Endothelial cell of umbilical vein (primary cell): ENCODE results near the gene PPP2R2C. TPM values are rescaled to one million over a fixed set of nuclear protein-coding genes. Genes with fewer than 3 reads are reported as not detected.

Experiments used
- BruUV-seq: library from RNA; stranded (reverse); fragments of 400-500 nt; replicated peaks from 2 replicates; lab custom pipeline; 2021; lab: Mats Ljungman, UMichigan
- CTCF ChIA-PET: fragments of 300-600, 350-600 bp; sonication (Branson Sonifier 250); formaldehyde crosslinking; loops from one replicate; lab custom pipeline; 2021; ENCODE audit warnings: antibody characterized with exemption, inconsistent platforms; lab: Charles Lee
- POLR2A ChIA-PET: fragments of 300-600, 350-600 bp; sonication (Branson Sonifier 250); formaldehyde crosslinking; loops from one replicate; lab custom pipeline; 2021; ENCODE audit warnings: antibody characterized with exemption, inconsistent platforms; lab: Charles Lee
- DNase-seq: peaks from one replicate; pipeline ENCODE4 v3.0.0-alpha.2; 2011; ENCODE audit warnings: low read depth, low spot score
- FAIRE-seq: peaks from 2 replicates; lab custom pipeline; 2011; peaks lifted over from hg19 to GRCh38; lab: Jason Lieb, UNC
- H2AFZ ChIP-seq: 2 replicates; pipeline ENCODE4 v1.6.0; 2012; ENCODE audit warnings: low read depth, low read length, control low read depth, inconsistent platforms
- H3K27ac ChIP-seq: 2 replicates; pipeline ENCODE4 v1.5.1; 2011; ENCODE audit warnings: low read depth, mild to moderate bottlenecking, control low read depth, low read length, moderate library complexity; ENCODE audit not compliant: insufficient read depth
- H3K27me3 ChIP-seq, 2 experiments: 2 replicates each; pipeline versions ENCODE4 v1.6.0 to v1.6.1; 2011; ENCODE audit warnings: low read length in 2 of 2, mixed read lengths in 1 of 2; ENCODE audit not compliant: control insufficient read depth in 2 of 2, insufficient read depth in 2 of 2
- H3K36me3 ChIP-seq, 2 experiments: 2 replicates in 1 of 2; 3 replicates in 1 of 2; pipeline ENCODE4 v1.5.1; 2011; ENCODE audit warnings: low read length in 2 of 2, mild to moderate bottlenecking in 1 of 2, moderate library complexity in 1 of 2; ENCODE audit not compliant: control insufficient read depth in 2 of 2, insufficient read depth in 2 of 2; ENCODE audit errors: extremely low read depth in 1 of 2
- H3K4me1 ChIP-seq: 3 replicates; pipeline ENCODE4 v1.5.1; 2011; ENCODE audit warnings: mild to moderate bottlenecking, low read length; ENCODE audit not compliant: control insufficient read depth, insufficient read depth; ENCODE audit errors: extremely low read depth
- H3K4me2 ChIP-seq: 2 replicates; pipeline ENCODE4 v1.6.1; 2011; ENCODE audit warnings: low read length, control low read depth, mixed read lengths; ENCODE audit not compliant: insufficient read depth
- H3K4me3 ChIP-seq, 3 experiments: fragments of 200-600 bp in 1 of 3; sonication (generic), shearing (Covaris generic) in 1 of 3; replicated peaks in 1 of 3; 2 replicates each; pipeline ENCODE4 v1.5.1; 2011 to 2016; ENCODE audit warnings: control low read depth in 3 of 3, low read length in 3 of 3, mild to moderate bottlenecking in 2 of 3, inconsistent platforms in 1 of 3, low read depth in 1 of 3, moderate library complexity in 1 of 3; ENCODE audit not compliant: insufficient read depth in 1 of 3
- H3K79me2 ChIP-seq: 2 replicates; pipeline ENCODE4 v1.6.0; 2012; ENCODE audit warnings: low read length, inconsistent platforms; ENCODE audit not compliant: control insufficient read depth, insufficient read depth
- H3K9ac ChIP-seq: replicated peaks from 2 replicates; pipeline ENCODE3; 2011; ENCODE audit warnings: low read length, control low read depth; ENCODE audit not compliant: insufficient read depth; ENCODE audit errors: extremely low read depth
- H3K9me1 ChIP-seq: replicated peaks from 3 replicates; pipeline ENCODE4 v1.6.0; 2011; ENCODE audit warnings: mild to moderate bottlenecking, low read length; ENCODE audit not compliant: control insufficient read depth, insufficient read depth; ENCODE audit errors: extremely low read depth
- H3K9me3 ChIP-seq: replicated peaks from 2 replicates; pipeline ENCODE4 v1.5.1; 2012; ENCODE audit warnings: low read length, inconsistent platforms; ENCODE audit not compliant: control insufficient read depth, insufficient read depth
- H4K20me1 ChIP-seq: replicated peaks from 2 replicates; pipeline ENCODE3; 2011; ENCODE audit warnings: mild to moderate bottlenecking, low read length; ENCODE audit not compliant: control insufficient read depth, insufficient read depth; ENCODE audit errors: extremely low read depth
- MYC ChIP-seq: IDR thresholded peaks from one replicate; pipeline ENCODE4 v1.6.1; 2011; ENCODE audit warnings: mild to moderate bottlenecking, low read depth, low read length
- dilution Hi-C: fragments of 300-500 bp; cut with MboI; formaldehyde crosslinking; loops from one replicate; pipeline ENCODE4 v1.15.0; 2019; ENCODE audit warnings: low sequenced_read_pairs; ENCODE audit not compliant: extremely low pct_ligation_motif_present
- intact Hi-C: fragments of 100-400 bp; cut with micrococcal nuclease; formaldehyde crosslinking; loops from one replicate; pipeline ENCODE4 v1.10.0; 2022
- polyA plus RNA-seq, 4 experiments: library from polyadenylated mRNA; depleted of rRNA in 3 of 4; stranded (reverse) in 3 of 4; unstranded in 1 of 4; fragments of >200 nt; gene quantifications; 2 replicates each; pipeline versions ENCODE4 v1.2.1 to v1.2.3, GENCODE V29; 2011 to 2012; ENCODE audit warnings: missing spikeins in 1 of 4
- total RNA-seq: library from RNA; stranded (reverse); gene quantifications from 2 replicates; pipeline ENCODE4 v1.2.3, GENCODE V29; 2021
- TF ChIP-seq, protein P1 (sequence below), 2 donors: IDR thresholded peaks; 1 replicate in 1 of 2; 2 replicates in 1 of 2; pipeline ENCODE4 v1.5.1; 2011; ENCODE audit warnings: low read length in 2 of 2, mild to moderate bottlenecking in 2 of 2, moderate library complexity in 2 of 2, control low read depth in 1 of 2, inconsistent platforms in 1 of 2, low read depth in 1 of 2; ENCODE audit not compliant: insufficient read depth in 1 of 2; ENCODE audit errors: extremely low read depth in 1 of 2

Gene PPP2R2C
- total and polyA plus RNA-seq, 2 donors (not counting 3 experiments of a cell fraction or from before 2014, with no cell fraction given): 0.03 to 0.09 TPM

DNA sequence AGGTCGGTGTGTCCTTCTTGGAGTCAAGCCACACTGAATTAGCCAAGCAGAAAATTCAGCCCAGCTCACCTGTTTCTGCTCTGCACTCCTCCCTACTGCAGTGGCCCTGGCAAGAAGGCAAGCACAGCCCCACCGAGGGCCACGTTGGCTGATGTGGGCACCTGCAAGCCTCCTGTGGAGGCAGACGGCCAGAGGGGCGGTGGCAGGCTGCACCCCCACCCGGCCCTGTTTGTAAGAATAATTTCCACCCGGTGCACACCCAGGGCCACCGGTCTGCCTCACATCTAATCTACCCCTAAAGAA is 18.8 kb downstream of the PPP2R2C start:
- TF ChIP-seq MYC: no peak
- Histone ChIP-seq H3K27ac (no peak overlapping the region), H3K9ac (no peak overlapping the region), H3K4me2 (no peak overlapping the region), H3K79me2 (no peaks in the 10 kb centered on the region), H3K4me1 (no peaks in the 10 kb centered on the region), H4K20me1 (no peaks in the 10 kb centered on the region), H3K36me3 (no peaks in the 10 kb centered on the region), H2AFZ (no peak overlapping the region), H3K4me3 (no peak overlapping the region), H3K9me3 (no peaks in the 10 kb centered on the region), H3K27me3 (no peaks in the 10 kb centered on the region), H3K9me1 (no peaks in the 10 kb centered on the region)
- CTCF ChIA-PET: no interaction called here
- POLR2A ChIA-PET: no interaction called here
- DNase-seq (no peak), FAIRE-seq (no peak)
- intact Hi-C loops: no loop called here
- dilution Hi-C loops: no loop called here
- no TSS peak for BruUV-seq

DNA sequence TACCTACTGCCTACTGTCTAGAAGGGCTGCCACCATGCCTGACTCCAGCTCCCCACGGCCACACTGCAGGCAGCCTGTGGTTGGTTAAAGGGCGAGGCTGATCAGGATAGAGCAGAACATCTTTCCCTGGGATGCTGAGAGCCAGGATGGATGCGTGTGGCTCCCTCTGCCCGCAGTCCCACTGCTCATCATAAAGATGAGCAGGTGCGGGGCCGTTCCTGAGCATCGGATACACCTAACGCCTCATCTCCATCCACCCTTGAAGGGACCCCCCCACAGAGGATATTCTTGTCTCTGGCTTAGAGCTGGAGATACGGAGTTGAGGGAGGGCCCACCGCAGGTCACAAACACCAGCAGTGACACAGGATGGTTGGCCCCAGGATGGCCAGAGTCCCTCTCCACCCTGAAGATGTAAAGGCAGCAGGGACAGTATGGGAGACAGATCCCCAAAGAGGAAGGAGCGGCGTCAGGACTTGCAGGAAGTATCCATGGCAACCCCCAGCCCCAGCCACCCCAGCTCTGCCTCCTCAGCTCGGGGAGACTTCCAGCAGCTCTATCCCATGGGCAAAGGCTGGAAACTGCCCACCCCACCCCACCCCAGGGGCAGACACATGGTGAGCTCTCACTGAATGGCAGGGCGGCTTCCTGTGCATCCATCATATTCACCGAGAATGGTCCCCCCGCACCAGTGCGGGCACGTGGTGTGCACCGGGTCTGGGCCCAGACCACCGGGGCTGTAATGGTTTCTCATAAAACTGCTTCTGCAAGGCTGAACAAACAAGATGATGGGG is 19.3 kb downstream of the PPP2R2C start:
- no peaks in the 10 kb centered on the region for H3K79me2 ChIP-seq
- no TSS peak for BruUV-seq
- H3K4me1 ChIP-seq: no peaks in the 10 kb centered on the region
- TF ChIP-seq, protein P1, sequence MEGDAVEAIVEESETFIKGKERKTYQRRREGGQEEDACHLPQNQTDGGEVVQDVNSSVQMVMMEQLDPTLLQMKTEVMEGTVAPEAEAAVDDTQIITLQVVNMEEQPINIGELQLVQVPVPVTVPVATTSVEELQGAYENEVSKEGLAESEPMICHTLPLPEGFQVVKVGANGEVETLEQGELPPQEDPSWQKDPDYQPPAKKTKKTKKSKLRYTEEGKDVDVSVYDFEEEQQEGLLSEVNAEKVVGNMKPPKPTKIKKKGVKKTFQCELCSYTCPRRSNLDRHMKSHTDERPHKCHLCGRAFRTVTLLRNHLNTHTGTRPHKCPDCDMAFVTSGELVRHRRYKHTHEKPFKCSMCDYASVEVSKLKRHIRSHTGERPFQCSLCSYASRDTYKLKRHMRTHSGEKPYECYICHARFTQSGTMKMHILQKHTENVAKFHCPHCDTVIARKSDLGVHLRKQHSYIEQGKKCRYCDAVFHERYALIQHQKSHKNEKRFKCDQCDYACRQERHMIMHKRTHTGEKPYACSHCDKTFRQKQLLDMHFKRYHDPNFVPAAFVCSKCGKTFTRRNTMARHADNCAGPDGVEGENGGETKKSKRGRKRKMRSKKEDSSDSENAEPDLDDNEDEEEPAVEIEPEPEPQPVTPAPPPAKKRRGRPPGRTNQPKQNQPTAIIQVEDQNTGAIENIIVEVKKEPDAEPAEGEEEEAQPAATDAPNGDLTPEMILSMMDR (IDR thresholded peaks at IDR 0.05; ENCODE audit: extremely low read depth in 1 of 2, insufficient read depth in 1 of 2, low read depth in 1 of 2, low read length in 2 of 2): no peak
- no peak for TF ChIP-seq MYC
- H3K9me1 ChIP-seq: no peaks in the 10 kb centered on the region
- ChIA-PET POLR2A (no interaction called here), CTCF (no interaction called here)
- no peak overlapping the region for H3K4me2 ChIP-seq
- no peak overlapping the region for H3K9ac ChIP-seq
- no peak overlapping the region for H2AFZ ChIP-seq
- no peaks in the 10 kb centered on the region for H3K27me3 ChIP-seq
- H4K20me1 ChIP-seq: no peaks in the 10 kb centered on the region
- no peak overlapping the region for H3K27ac ChIP-seq
- H3K36me3 ChIP-seq: no peaks in the 10 kb centered on the region
- DNase-seq (no peak), FAIRE-seq (no peak)
- H3K9me3 ChIP-seq: no peaks in the 10 kb centered on the region
- intact Hi-C loops: no loop called here
- no peak overlapping the region for H3K4me3 ChIP-seq
- dilution Hi-C loops: no loop called here
